CD8-positive, alpha-beta memory T cell (primary cell): ENCODE data around the gene DPT. TPM values are rescaled to one million over a fixed set of nuclear protein-coding genes. Genes with fewer than 3 reads are reported as not detected.

Experiments used
- CTCF ChIA-PET: fragments of 350-600 bp; sonication (Branson Sonifier 250); formaldehyde crosslinking; loops from one replicate; lab custom pipeline; 2021; ENCODE audit warnings: antibody characterized with exemption; lab: Charles Lee
- POLR2A ChIA-PET: fragments of 350-600 bp; sonication (Branson Sonifier 250); formaldehyde crosslinking; loops from one replicate; lab custom pipeline; 2021; ENCODE audit warnings: antibody characterized with exemption; lab: Charles Lee
- DNase-seq, 5 donors: peaks; one replicate each; pipeline versions ENCODE4 v3.0.0 to v3.0.0-alpha.2; 2020 to 2022; ENCODE audit warnings: mixed read lengths in 1 of 5
- H3K27ac ChIP-seq: one replicate; pipeline ENCODE4 v1.7.0; 2013; ENCODE audit warnings: low read depth, mild to moderate bottlenecking, low read length, moderate library complexity
- H3K27me3 ChIP-seq: 2 replicates; pipeline ENCODE4 v1.7.0; 2013; ENCODE audit warnings: low read length, mild to moderate bottlenecking; ENCODE audit not compliant: insufficient read depth, poor library complexity, severe bottlenecking
- H3K36me3 ChIP-seq: 2 replicates; pipeline ENCODE4 v1.7.0; 2013; ENCODE audit warnings: mild to moderate bottlenecking, low read length, moderate library complexity; ENCODE audit not compliant: insufficient read depth
- H3K4me1 ChIP-seq: 2 replicates; pipeline ENCODE4 v1.7.0; 2013; ENCODE audit warnings: mild to moderate bottlenecking, low read length, moderate library complexity; ENCODE audit not compliant: insufficient read depth
- H3K4me3 ChIP-seq: 2 replicates; pipeline ENCODE4 v1.7.0; 2013; ENCODE audit warnings: mild to moderate bottlenecking, low read length
- H3K9me3 ChIP-seq: 2 replicates; pipeline ENCODE4 v1.7.0; 2013; ENCODE audit warnings: mild to moderate bottlenecking, low read length
- H3K27ac Mint-ChIP-seq, 8 donors: one replicate each; pipeline ENCODE4 v1.8.0; 2020 to 2021; ENCODE audit warnings: mixed read lengths in 8 of 8, mild to moderate bottlenecking in 6 of 8, inconsistent platforms in 3 of 8, moderate library complexity in 3 of 8
- H3K27me3 Mint-ChIP-seq, 2 donors: one replicate each; pipeline ENCODE4 v1.8.0; 2020 to 2021; ENCODE audit warnings: mixed read lengths in 2 of 2, mild to moderate bottlenecking in 1 of 2, moderate library complexity in 1 of 2
- H3K36me3 Mint-ChIP-seq, 3 donors: one replicate each; pipeline ENCODE4 v1.8.0; 2020 to 2021; ENCODE audit warnings: mixed read lengths in 3 of 3, inconsistent platforms in 1 of 3, mild to moderate bottlenecking in 1 of 3
- H3K4me1 Mint-ChIP-seq, 3 donors: one replicate each; pipeline ENCODE4 v1.8.0; 2020 to 2021; ENCODE audit warnings: mixed read lengths in 3 of 3, inconsistent platforms in 1 of 3, mild to moderate bottlenecking in 1 of 3
- H3K4me3 Mint-ChIP-seq, 7 donors: one replicate each; pipeline ENCODE4 v1.8.0; 2020 to 2021; ENCODE audit warnings: mixed read lengths in 7 of 7, mild to moderate bottlenecking in 6 of 7, moderate library complexity in 4 of 7, inconsistent platforms in 2 of 7
- H3K9me3 Mint-ChIP-seq, 5 donors: one replicate each; pipeline ENCODE4 v1.8.0; 2020 to 2022; ENCODE audit warnings: mixed read lengths in 5 of 5, mild to moderate bottlenecking in 3 of 5, moderate library complexity in 2 of 5, inconsistent platforms in 1 of 5
- polyA plus RNA-seq: library from polyadenylated mRNA; unstranded; fragments of 300-500 nt; fragmentation: Illumina TruSeq; gene quantifications from one replicate; pipeline ENCODE4 v1.2.3, GENCODE V29; 2021
- total RNA-seq, 2 experiments: library from RNA; stranded (reverse); gene quantifications; one replicate each; pipeline ENCODE4 v1.2.3, GENCODE V29; 2021

The DPT gene
- total and polyA plus RNA-seq, 3 experiments from 2014 or later = not detected

DNA sequence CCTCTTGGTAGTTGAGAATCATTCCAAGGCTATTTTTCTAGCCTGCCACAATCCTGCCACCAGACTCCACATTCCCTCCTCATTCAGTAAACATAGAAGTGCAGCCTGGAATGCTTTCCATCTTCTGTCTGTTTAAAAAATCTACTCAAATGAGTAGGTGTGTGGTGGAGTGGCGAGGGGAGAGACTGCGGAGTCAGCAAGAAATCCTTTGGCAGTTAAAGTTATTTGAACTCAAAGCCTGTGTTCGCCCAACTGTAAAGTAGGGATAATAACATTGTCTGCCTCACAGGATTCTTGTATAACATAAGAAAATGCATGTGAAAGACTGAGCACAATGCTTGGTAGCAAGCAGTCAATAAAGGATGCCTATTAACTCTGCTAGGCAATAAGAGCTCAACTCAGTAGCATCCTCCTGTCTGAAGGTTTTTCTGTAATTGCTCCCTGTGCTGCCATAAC, 22.2 kb upstream of the DPT start:
- Mint-ChIP-seq H3K9me3 (peaks cover 0 to 3% (median 0%) of the 10 kb centered on the region in 5 donors), H3K4me1 (no peaks in the 10 kb centered on the region), H3K4me3 (peak overlapping the region in 1 of 7 donors; percentile 1), H3K36me3 (no peaks in the 10 kb centered on the region), H3K27ac (no peak overlapping the region), H3K27me3 (peaks cover 21 to 40% of the 10 kb centered on the region in 2 donors)
- peaks cover 3% of the 10 kb centered on the region for H3K27me3 ChIP-seq
- POLR2A ChIA-PET = no interaction called here
- no peak overlapping the region for H3K27ac ChIP-seq
- CTCF ChIA-PET = no interaction called here
- H3K9me3 ChIP-seq = no peaks in the 10 kb centered on the region
- H3K36me3 ChIP-seq = no peaks in the 10 kb centered on the region
- no peak overlapping the region for H3K4me3 ChIP-seq
- no peaks in the 10 kb centered on the region for H3K4me1 ChIP-seq
- DNase-seq = no peak

DNA sequence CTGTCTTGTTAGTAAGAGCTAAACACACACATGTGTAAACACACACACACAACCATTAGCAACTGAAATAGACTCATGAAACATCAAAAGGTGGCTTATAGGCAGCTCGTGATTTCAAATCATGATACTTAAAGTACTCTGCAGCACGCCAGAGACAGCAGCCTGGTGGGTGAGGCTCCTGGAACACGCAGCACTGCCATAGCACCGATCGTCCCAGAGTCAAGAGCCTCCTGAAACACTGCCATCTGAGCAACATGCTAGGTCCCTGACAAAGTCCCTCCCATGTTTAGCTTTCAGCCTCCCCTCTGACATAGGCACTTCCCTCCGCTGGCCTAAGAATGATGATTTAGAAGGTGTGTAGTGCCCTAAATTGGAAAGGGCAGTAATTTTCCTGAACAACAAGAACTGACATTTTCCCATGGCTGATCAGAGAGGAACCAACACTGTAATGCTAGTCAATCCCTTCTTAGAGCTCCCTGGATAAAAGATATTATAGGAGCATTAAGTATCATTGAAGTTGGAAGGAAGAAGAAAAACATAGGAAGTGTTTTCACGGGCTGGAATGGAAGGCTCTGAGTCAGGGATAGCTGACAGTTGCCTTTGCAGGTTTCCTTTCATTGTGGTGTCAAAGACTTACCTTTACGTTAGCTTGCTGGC, 14.1 kb upstream of the DPT start:
- ChIA-PET POLR2A (no interaction called here), CTCF (no interaction called here)
- DNase-seq = no peak
- Mint-ChIP-seq H3K36me3 (no peaks in the 10 kb centered on the region), H3K9me3 (peaks cover 0 to 2% (median 0%) of the 10 kb centered on the region in 5 donors), H3K4me3 (no peak overlapping the region), H3K27ac (peak overlapping the region in 1 of 8 donors; percentile 51), H3K4me1 (no peaks in the 10 kb centered on the region), H3K27me3 (peaks cover 0 to 7% of the 10 kb centered on the region in 2 donors)
- H3K4me1 ChIP-seq = no peaks in the 10 kb centered on the region
- H3K27me3 ChIP-seq = no peaks in the 10 kb centered on the region
- H3K36me3 ChIP-seq = no peaks in the 10 kb centered on the region
- H3K27ac ChIP-seq = no peak overlapping the region
- no peaks in the 10 kb centered on the region for H3K9me3 ChIP-seq
- H3K4me3 ChIP-seq = no peak overlapping the region

DNA sequence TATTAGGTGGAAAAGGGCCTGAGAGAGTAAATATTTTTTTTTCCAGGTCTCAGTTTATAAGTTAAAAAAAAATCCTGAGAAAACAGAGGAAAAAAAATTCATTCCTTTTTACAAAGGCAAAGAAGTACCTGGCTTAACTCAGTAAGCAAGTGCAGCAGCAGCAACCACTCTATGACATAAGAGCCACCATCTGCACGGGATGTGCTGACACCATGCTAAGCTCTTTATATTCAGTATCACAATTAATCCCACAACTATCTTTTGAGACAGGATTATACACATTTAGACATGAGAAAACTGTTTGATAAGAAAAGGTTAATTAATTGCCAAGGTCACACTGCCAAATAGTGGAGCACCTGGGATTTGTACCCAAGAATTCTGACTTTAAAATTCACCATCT, 13.4 kb upstream of the DPT start:
- Mint-ChIP-seq H3K27me3 (peaks cover 0 to 3% of the 10 kb centered on the region in 2 donors), H3K27ac (no peak overlapping the region), H3K4me1 (no peaks in the 10 kb centered on the region), H3K36me3 (no peaks in the 10 kb centered on the region), H3K9me3 (peaks cover 0 to 2% (median 0%) of the 10 kb centered on the region in 5 donors), H3K4me3 (no peak overlapping the region)
- H3K9me3 ChIP-seq = no peaks in the 10 kb centered on the region
- ChIA-PET CTCF (no interaction called here), POLR2A (no interaction called here)
- H3K4me1 ChIP-seq = no peaks in the 10 kb centered on the region
- H3K27me3 ChIP-seq = no peaks in the 10 kb centered on the region
- no peak overlapping the region for H3K27ac ChIP-seq
- no peak for DNase-seq
- H3K4me3 ChIP-seq = no peak overlapping the region
- no peaks in the 10 kb centered on the region for H3K36me3 ChIP-seq

DNA sequence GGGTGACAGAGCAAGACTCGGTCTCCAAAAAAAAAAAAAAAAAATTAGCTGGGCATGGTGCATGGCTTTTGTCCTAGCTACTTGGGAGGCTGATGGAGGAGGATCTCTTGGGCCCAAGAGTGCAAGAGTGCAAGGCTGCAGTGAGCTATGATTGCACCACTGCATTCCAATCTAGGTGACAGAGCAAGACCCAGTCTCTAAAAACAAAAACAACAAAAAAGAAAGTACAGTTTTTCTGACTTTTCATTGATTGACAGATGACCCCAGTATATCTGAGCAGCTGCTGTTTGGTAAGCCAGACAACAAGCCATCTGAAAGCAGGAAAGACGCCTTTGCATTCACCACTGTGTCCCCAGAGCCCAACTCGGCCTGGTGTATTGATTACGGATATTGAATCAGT, 10.9 kb upstream of the DPT start:
- no peak overlapping the region for H3K4me3 ChIP-seq
- H3K27ac ChIP-seq = no peak overlapping the region
- H3K36me3 Mint-ChIP-seq = no peaks in the 10 kb centered on the region
- H3K4me1 Mint-ChIP-seq = no peaks in the 10 kb centered on the region
- H3K27me3 ChIP-seq = no peaks in the 10 kb centered on the region
- DNase-seq = no peak
- H3K27me3 Mint-ChIP-seq = peaks cover 0 to 4% of the 10 kb centered on the region in 2 donors
- no peaks in the 10 kb centered on the region for H3K4me1 ChIP-seq
- no peak overlapping the region for H3K27ac Mint-ChIP-seq
- no peaks in the 10 kb centered on the region for H3K9me3 Mint-ChIP-seq
- H3K36me3 ChIP-seq = no peaks in the 10 kb centered on the region
- no peak overlapping the region for H3K4me3 Mint-ChIP-seq
- H3K9me3 ChIP-seq = no peaks in the 10 kb centered on the region
- CTCF ChIA-PET = interaction anchor here (1.0 kb wide), 1 partner anchor 310 kb away, joined by 3 read pairs; no protein-coding TSS in a partner anchor
- POLR2A ChIA-PET = interaction anchor here (0.7 kb wide), 1 partner anchor 397 kb away, joined by 5 read pairs; no protein-coding TSS in a partner anchor

DNA sequence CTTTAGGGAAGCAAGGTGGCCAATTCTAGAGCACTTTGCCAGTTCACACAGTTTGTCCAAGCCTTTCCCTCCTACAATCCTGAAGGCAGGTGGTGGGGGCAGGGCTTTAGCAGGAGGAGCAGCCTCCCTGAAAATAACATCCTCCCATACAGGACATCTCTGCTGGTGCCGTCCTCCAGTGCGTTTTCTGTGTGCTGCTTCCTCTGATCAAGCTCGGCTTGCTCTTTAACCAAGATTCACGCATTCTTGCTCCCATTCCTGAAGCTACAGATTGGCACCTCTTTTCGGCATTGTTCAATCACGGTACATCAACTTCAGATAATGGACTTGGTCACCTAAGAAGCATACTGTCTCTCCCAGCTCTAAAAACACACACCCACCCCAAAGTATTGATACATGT, 7.5 kb upstream of the DPT start:
- Histone ChIP-seq H3K4me1 (no peaks in the 10 kb centered on the region), H3K27ac (no peak overlapping the region), H3K36me3 (no peaks in the 10 kb centered on the region), H3K9me3 (no peaks in the 10 kb centered on the region), H3K27me3 (no peaks in the 10 kb centered on the region), H3K4me3 (no peak overlapping the region)
- Mint-ChIP-seq H3K9me3 (no peaks in the 10 kb centered on the region), H3K4me1 (no peaks in the 10 kb centered on the region), H3K36me3 (no peaks in the 10 kb centered on the region), H3K27ac (no peak overlapping the region), H3K27me3 (peaks cover 0 to 8% of the 10 kb centered on the region in 2 donors), H3K4me3 (no peak overlapping the region)
- ChIA-PET POLR2A (no interaction called here), CTCF (no interaction called here)
- DNase-seq = no peak

DNA sequence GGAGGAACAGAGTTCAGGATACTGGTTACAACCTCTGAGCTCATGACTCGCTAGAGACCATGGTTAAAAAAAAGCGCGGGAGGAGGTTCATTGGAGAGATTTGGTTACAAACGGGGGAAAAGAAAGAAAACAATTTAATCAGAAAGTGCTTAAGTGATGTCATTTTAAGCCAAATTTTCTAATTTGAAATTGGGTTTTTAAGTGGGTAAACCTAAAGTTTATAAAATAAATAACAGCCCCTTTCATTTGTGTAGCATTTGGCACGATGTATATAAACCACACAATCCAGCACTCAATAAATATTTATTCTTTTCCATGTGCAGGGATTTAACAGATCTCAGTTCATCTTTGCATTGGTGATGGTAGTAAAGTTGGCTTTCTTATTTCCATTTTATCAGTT, 7.0 kb upstream of the DPT start:
- H3K27ac Mint-ChIP-seq = no peak overlapping the region

DNA sequence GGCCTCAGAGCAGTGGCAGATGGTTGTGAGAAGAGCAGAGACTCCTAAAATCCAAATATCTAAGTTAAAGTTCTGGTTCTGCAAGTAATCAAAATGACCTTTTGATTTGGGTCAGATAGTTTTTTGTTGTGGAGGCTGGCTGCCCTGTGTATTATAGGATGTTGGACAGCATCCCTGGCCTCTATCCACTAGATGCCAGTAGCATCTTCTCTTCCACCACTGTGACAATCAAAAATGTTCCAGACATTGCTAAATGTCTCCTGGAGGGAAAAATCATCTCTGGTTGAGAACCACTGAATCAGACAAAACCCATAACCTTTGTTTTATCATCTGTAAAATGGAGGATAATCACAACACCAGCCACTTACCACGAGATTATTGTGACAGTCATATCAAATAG, 5.9 kb upstream of the DPT start:
- H3K4me3 ChIP-seq = no peak overlapping the region
- no peak for DNase-seq
- H3K36me3 Mint-ChIP-seq = no peaks in the 10 kb centered on the region
- peaks cover 0 to 8% of the 10 kb centered on the region in 2 donors for H3K27me3 Mint-ChIP-seq
- no peaks in the 10 kb centered on the region for H3K27me3 ChIP-seq
- ChIA-PET CTCF (no interaction called here), POLR2A (no interaction called here)
- H3K27ac Mint-ChIP-seq = no peak overlapping the region
- no peaks in the 10 kb centered on the region for H3K9me3 ChIP-seq
- H3K27ac ChIP-seq = no peak overlapping the region
- H3K36me3 ChIP-seq = no peaks in the 10 kb centered on the region
- no peaks in the 10 kb centered on the region for H3K4me1 Mint-ChIP-seq
- no peak overlapping the region for H3K4me3 Mint-ChIP-seq
- no peaks in the 10 kb centered on the region for H3K9me3 Mint-ChIP-seq
- H3K4me1 ChIP-seq = no peaks in the 10 kb centered on the region

More for the DNA sequence above, 7.0 kb upstream of the DPT start:
- CTCF ChIA-PET = no interaction called here
- H3K27ac ChIP-seq = no peak overlapping the region
- no peaks in the 10 kb centered on the region for H3K9me3 ChIP-seq
- no peak overlapping the region for H3K4me3 ChIP-seq
- H3K9me3 Mint-ChIP-seq = no peaks in the 10 kb centered on the region
- no peaks in the 10 kb centered on the region for H3K36me3 Mint-ChIP-seq
- no peaks in the 10 kb centered on the region for H3K4me1 Mint-ChIP-seq
- POLR2A ChIA-PET = no interaction called here
- H3K4me3 Mint-ChIP-seq = no peak overlapping the region
- no peak for DNase-seq
- H3K27me3 Mint-ChIP-seq = peaks cover 0 to 8% of the 10 kb centered on the region in 2 donors
- H3K36me3 ChIP-seq = no peaks in the 10 kb centered on the region
- no peaks in the 10 kb centered on the region for H3K4me1 ChIP-seq
- H3K27me3 ChIP-seq = no peaks in the 10 kb centered on the region

DNA sequence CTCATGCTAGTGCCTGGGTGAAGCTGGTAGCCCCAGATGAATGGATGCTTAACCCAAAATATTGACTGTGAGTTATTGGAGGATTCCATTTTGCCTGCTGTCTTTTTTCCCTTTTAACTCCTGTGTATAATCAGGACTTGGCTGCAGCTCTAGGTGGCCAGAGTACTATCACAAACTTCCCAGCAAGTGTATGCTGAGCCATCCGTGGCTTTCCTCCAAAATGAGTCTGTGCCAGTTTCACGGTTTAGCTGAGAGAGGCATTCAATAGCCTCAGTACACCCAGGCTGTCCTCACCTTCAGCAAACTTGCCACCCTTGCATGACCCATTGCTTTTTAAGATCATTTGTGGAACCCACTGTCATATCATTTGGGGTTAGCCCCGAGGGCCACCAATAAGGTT, 5.3 kb upstream of the DPT start:
- H3K36me3 ChIP-seq = no peaks in the 10 kb centered on the region
- peaks cover 0 to 8% of the 10 kb centered on the region in 2 donors for H3K27me3 Mint-ChIP-seq
- no peaks in the 10 kb centered on the region for H3K4me1 Mint-ChIP-seq
- no peak for DNase-seq
- H3K4me3 Mint-ChIP-seq = no peak overlapping the region
- H3K27ac Mint-ChIP-seq = no peak overlapping the region
- no peak overlapping the region for H3K27ac ChIP-seq
- CTCF ChIA-PET = no interaction called here
- no peak overlapping the region for H3K4me3 ChIP-seq
- H3K9me3 ChIP-seq = no peaks in the 10 kb centered on the region
- H3K9me3 Mint-ChIP-seq = no peaks in the 10 kb centered on the region
- H3K4me1 ChIP-seq = no peaks in the 10 kb centered on the region
- no peaks in the 10 kb centered on the region for H3K36me3 Mint-ChIP-seq
- POLR2A ChIA-PET = no interaction called here
- no peaks in the 10 kb centered on the region for H3K27me3 ChIP-seq
